ENCODE data around the gene MRPL36. TPM values are rescaled to one million over a fixed set of nuclear protein-coding genes. Genes with fewer than 3 reads are reported as not detected.

MRPL36 gene
- total and polyA plus RNA-seq, 2 experiments from 2014 or later: 73.9 to 195 TPM

GRCh38 chr5:1771149-1772065 is 28.2 kb downstream of the MRPL36 start:
- Histone ChIP-seq H3K27ac (no peak overlapping the region), H3K36me3 (no peaks in the 10 kb centered on the region), H3K27me3 (no peaks in the 10 kb centered on the region), H3K4me1 (ENCODE audit: low read depth) (peaks cover 4% of the 10 kb centered on the region), H3K4me3 (no peak overlapping the region), H3K9me3 (ENCODE audit: low read depth) (no peaks in the 10 kb centered on the region)
- no peak for DNase-seq (ENCODE audit: low read depth in 1 of 2, low spot score in 1 of 2)
- TF ChIP-seq CTCF (IDR thresholded peaks at IDR 0.05; ENCODE audit: low read depth, low read length): no peak

GRCh38 chr5:1770443-1770802 is 29.2 kb downstream of the MRPL36 start:
- no peak for DNase-seq (ENCODE audit: low read depth in 1 of 2, low spot score in 1 of 2)
- H3K9me3 ChIP-seq (ENCODE audit: low read depth): no peaks in the 10 kb centered on the region
- H3K27me3 ChIP-seq: no peaks in the 10 kb centered on the region
- no peak overlapping the region for H3K27ac ChIP-seq
- TF ChIP-seq CTCF (IDR thresholded peaks at IDR 0.05; ENCODE audit: low read depth, low read length): no peak
- no peak overlapping the region for H3K4me3 ChIP-seq
- no peaks in the 10 kb centered on the region for H3K36me3 ChIP-seq
- peaks cover 4% of the 10 kb centered on the region for H3K4me1 ChIP-seq (ENCODE audit: low read depth)

- Histone ChIP-seq H3K27ac (no peak overlapping the region), H3K4me3 (no peak overlapping the region), H3K36me3 (no peaks in the 10 kb centered on the region), H3K9me3 (ENCODE audit: low read depth) (no peaks in the 10 kb centered on the region), H3K27me3 (no peaks in the 10 kb centered on the region), H3K4me1 (ENCODE audit: low read depth) (peaks cover 4% of the 10 kb centered on the region)
- TF ChIP-seq CTCF (IDR thresholded peaks at IDR 0.05; ENCODE audit: low read depth, low read length): no peak
- DNase-seq (ENCODE audit: low read depth in 1 of 2, low spot score in 1 of 2): no peak
Observed at GRCh38 chr5:1769752-1770442, 29.7 kb downstream of the MRPL36 start.

- no peak for TF ChIP-seq CTCF (IDR thresholded peaks at IDR 0.05; ENCODE audit: low read depth, low read length)
- no peak overlapping the region for H3K4me3 ChIP-seq
- no peaks in the 10 kb centered on the region for H3K36me3 ChIP-seq
- H3K27ac ChIP-seq: no peak overlapping the region
- no peaks in the 10 kb centered on the region for H3K9me3 ChIP-seq (ENCODE audit: low read depth)
- peaks cover 4% of the 10 kb centered on the region for H3K4me1 ChIP-seq (ENCODE audit: low read depth)
- no peaks in the 10 kb centered on the region for H3K27me3 ChIP-seq
- DNase-seq (ENCODE audit: low read depth in 1 of 2, low spot score in 1 of 2): no peak
Observed at GRCh38 chr5:1769017-1769640, 30.5 kb downstream of the MRPL36 start.

GRCh38 chr5:1768283-1769000 is 31.2 kb downstream of the MRPL36 start:
- Histone ChIP-seq H3K4me1 (ENCODE audit: low read depth) (peaks cover 4% of the 10 kb centered on the region), H3K27me3 (no peaks in the 10 kb centered on the region), H3K36me3 (no peaks in the 10 kb centered on the region), H3K27ac (no peak overlapping the region), H3K9me3 (ENCODE audit: low read depth) (no peaks in the 10 kb centered on the region), H3K4me3 (no peak overlapping the region)
- no peak for TF ChIP-seq CTCF (IDR thresholded peaks at IDR 0.05; ENCODE audit: low read depth, low read length)
- DNase-seq (ENCODE audit: low read depth in 1 of 2, low spot score in 1 of 2): no peak

All from cardiac muscle cell (in vitro differentiated cells and primary cell).